ENCODE results near the gene LTO1.
"Not testable (repeated sequence)": the region's sequence is repeated elsewhere in the genome, so short reads cannot be mapped to it uniquely, and the experiment has no call there.

The LTO1 gene

GRCh38 chr11:69634590-69634989, 40.6 kb downstream of the LTO1 start:
- DNase-seq (ENCODE audit: low spot score), result no peak

GRCh38 chr11:69634069-69634468, 41.1 kb downstream of the LTO1 start:
- no peak for DNase-seq (ENCODE audit: low spot score)

- no peak for DNase-seq (ENCODE audit: low spot score)
Observed at GRCh38 chr11:69632900-69633299, 42.3 kb downstream of the LTO1 start.

- DNase-seq (ENCODE audit: low spot score), result no peak
Observed at GRCh38 chr11:69630424-69630823, 44.7 kb downstream of the LTO1 start.

- DNase-seq (ENCODE audit: low spot score), result no peak
Observed at GRCh38 chr11:69630017-69630416, 45.1 kb downstream of the LTO1 start.

- DNase-seq (ENCODE audit: low spot score), result no peak
Observed at GRCh38 chr11:69627551-69627950, 47.6 kb downstream of the LTO1 start.

GRCh38 chr11:69625476-69625875, 49.7 kb downstream of the LTO1 start:
- DNase-seq (ENCODE audit: low spot score), result no peak

- DNase-seq (ENCODE audit: low spot score), result no peak
Observed at GRCh38 chr11:69624293-69624692, 50.9 kb downstream of the LTO1 start.

GRCh38 chr11:69622097-69622681, 53.0 kb downstream of the LTO1 start:
- DNase-seq (ENCODE audit: low spot score), result not testable (repeated sequence)

GRCh38 chr11:69620683-69621290, 54.4 kb downstream of the LTO1 start:
- no peak for DNase-seq (ENCODE audit: low spot score)

GRCh38 chr11:69618237-69618636, 56.9 kb downstream of the LTO1 start:
- no peak for DNase-seq (ENCODE audit: low spot score)

GRCh38 chr11:69617682-69618081, 57.5 kb downstream of the LTO1 start:
- no peak for DNase-seq (ENCODE audit: low spot score)

GRCh38 chr11:69617220-69617619, 57.9 kb downstream of the LTO1 start:
- no peak for DNase-seq (ENCODE audit: low spot score)

Measured in hepatic stellate cell (primary cell).